C1 segment of cervical spinal cord (tissue), 14 donors: ENCODE measurements around the gene STK40.

Experiments used
- DNase-seq, 14 donors: peaks; one replicate each; lab custom pipeline; 2025; lab: John Stamatoyannopoulos, UW

STK40 gene

GRCh38 chr1:36343651-36344394 lies 41.9 kb downstream of the STK40 start:
- DNase-seq = no peak

- DNase-seq = peak in 6 of 14 donors; percentile 3 to 43 (median 22)
Observed at GRCh38 chr1:36342426-36343185, 43.1 kb downstream of the STK40 start.

GRCh38 chr1:36341626-36342320 lies 44.0 kb downstream of the STK40 start:
- DNase-seq = no peak

- DNase-seq = no peak
Observed at GRCh38 chr1:36339615-36340014, 46.1 kb downstream of the STK40 start.

GRCh38 chr1:36339215-36339614 lies 46.5 kb downstream of the STK40 start:
- DNase-seq = no peak

GRCh38 chr1:36337830-36338229 lies 47.9 kb downstream of the STK40 start:
- DNase-seq = no peak

GRCh38 chr1:36330940-36331339 lies 54.8 kb downstream of the STK40 start:
- DNase-seq = no peak

GRCh38 chr1:36329817-36330216 lies 55.9 kb downstream of the STK40 start:
- no peak for DNase-seq

GRCh38 chr1:36328713-36329112 lies 57.0 kb downstream of the STK40 start:
- DNase-seq = no peak

- no peak for DNase-seq
Observed at GRCh38 chr1:36328088-36328480, 57.6 kb downstream of the STK40 start.

- DNase-seq = no peak
Observed at GRCh38 chr1:36327421-36328087, 58.2 kb downstream of the STK40 start.

GRCh38 chr1:36326499-36326898 lies 59.2 kb downstream of the STK40 start:
- no peak for DNase-seq

GRCh38 chr1:36324353-36324703 lies 61.4 kb downstream of the STK40 start:
- no peak for DNase-seq

- DNase-seq = peak in 8 of 14 donors; percentile 19 to 66 (median 36)
Observed at GRCh38 chr1:36323636-36324352, 61.9 kb downstream of the STK40 start, which contains the start of gene EVA1B. Gene EVA1B (minus strand): TSS chr1:36323645. CDS start chr1:36323037, 608 bp downstream.

- peak in 3 of 14 donors; percentile 49 to 66 (median 59) for DNase-seq
Observed at GRCh38 chr1:36322786-36323635, 62.7 kb downstream of the STK40 start.

- DNase-seq = no peak
Observed at GRCh38 chr1:36322041-36322785, 63.5 kb downstream of the STK40 start.

GRCh38 chr1:36321119-36321951 lies 64.4 kb downstream of the STK40 start:
- peak in 1 of 14 donors; percentile 11 for DNase-seq

GRCh38 chr1:36320767-36321118 lies 65.0 kb downstream of the STK40 start:
- no peak for DNase-seq
